ENCODE results near the gene TMEM106C.

- TF ChIP-seq, protein P1, sequence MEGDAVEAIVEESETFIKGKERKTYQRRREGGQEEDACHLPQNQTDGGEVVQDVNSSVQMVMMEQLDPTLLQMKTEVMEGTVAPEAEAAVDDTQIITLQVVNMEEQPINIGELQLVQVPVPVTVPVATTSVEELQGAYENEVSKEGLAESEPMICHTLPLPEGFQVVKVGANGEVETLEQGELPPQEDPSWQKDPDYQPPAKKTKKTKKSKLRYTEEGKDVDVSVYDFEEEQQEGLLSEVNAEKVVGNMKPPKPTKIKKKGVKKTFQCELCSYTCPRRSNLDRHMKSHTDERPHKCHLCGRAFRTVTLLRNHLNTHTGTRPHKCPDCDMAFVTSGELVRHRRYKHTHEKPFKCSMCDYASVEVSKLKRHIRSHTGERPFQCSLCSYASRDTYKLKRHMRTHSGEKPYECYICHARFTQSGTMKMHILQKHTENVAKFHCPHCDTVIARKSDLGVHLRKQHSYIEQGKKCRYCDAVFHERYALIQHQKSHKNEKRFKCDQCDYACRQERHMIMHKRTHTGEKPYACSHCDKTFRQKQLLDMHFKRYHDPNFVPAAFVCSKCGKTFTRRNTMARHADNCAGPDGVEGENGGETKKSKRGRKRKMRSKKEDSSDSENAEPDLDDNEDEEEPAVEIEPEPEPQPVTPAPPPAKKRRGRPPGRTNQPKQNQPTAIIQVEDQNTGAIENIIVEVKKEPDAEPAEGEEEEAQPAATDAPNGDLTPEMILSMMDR (IDR thresholded peaks at IDR 0.05) = no peak
- TF ChIP-seq POLR2A (IDR thresholded peaks at IDR 0.05) = no peak
Measured at GRCh38 chr12:47920913-47921312, 42.5 kb upstream of the TMEM106C start.

Measured in thyroid gland (tissue), 4 donors.